GM12878 (cell line): ENCODE data around the gene TRPM8. TPM values are rescaled to one million over a fixed set of nuclear protein-coding genes. Genes with fewer than 3 reads are reported as not detected.

Experiments used
- ATF2 ChIP-seq: IDR thresholded peaks from 2 replicates; pipeline ENCODE4 v1.6.1; 2012; ENCODE audit warnings: low read length, inconsistent platforms
- ATF7 ChIP-seq: fragments of 450-650 bp; IDR thresholded peaks from 2 replicates; pipeline ENCODE4 v1.6.1; 2016; ENCODE audit warnings: low read depth, mild to moderate bottlenecking
- BCL3 ChIP-seq: IDR thresholded peaks from 2 replicates; pipeline ENCODE4 v1.6.1; 2011; ENCODE audit warnings: borderline replicate concordance, low read depth, mild to moderate bottlenecking, moderate library complexity, low read length; ENCODE audit not compliant: insufficient read depth, poor library complexity, severe bottlenecking
- BRCA1 ChIP-seq: IDR thresholded peaks from 2 replicates; pipeline ENCODE4 v1.6.1; 2011; ENCODE audit warnings: low read depth, low read length, improper control_type of control experiment
- EZH2 ChIP-seq: IDR thresholded peaks from 2 replicates; pipeline ENCODE4 v1.6.1; 2012; ENCODE audit warnings: low read depth, mild to moderate bottlenecking, control low read depth, inconsistent platforms, low read length, borderline replicate concordance; ENCODE audit not compliant: control insufficient read depth
- IKZF1 ChIP-seq: fragments of 450-650 bp; conservative IDR thresholded peaks from 2 replicates; pipeline ENCODE4 v1.6.1; 2017; ENCODE audit warnings: antibody characterized with exemption, mild to moderate bottlenecking
- MEF2A ChIP-seq: IDR thresholded peaks from 2 replicates; pipeline ENCODE4 v1.6.1; 2011; ENCODE audit warnings: low read depth, mild to moderate bottlenecking, low read length, moderate library complexity; ENCODE audit not compliant: insufficient read depth
- RELA ChIP-seq: fragments of 450-650 bp; IDR thresholded peaks from 2 replicates; pipeline ENCODE4 v1.8.0; 2014; ENCODE audit warnings: borderline replicate concordance; ENCODE audit not compliant: partially characterized antibody
- TAF1 ChIP-seq: IDR thresholded peaks from 2 replicates; pipeline ENCODE4 v1.6.1; 2011; ENCODE audit warnings: mild to moderate bottlenecking, low read depth, low read length, borderline replicate concordance
- TBL1XR1 ChIP-seq: IDR thresholded peaks from 2 replicates; pipeline ENCODE4 v1.6.1; 2012; ENCODE audit warnings: low read depth, low read length, improper control_type of control experiment
- polyA plus RNA-seq, 11 experiments: library from polyadenylated mRNA; depleted of rRNA in 4 of 11; unstranded in 6 of 11; stranded (reverse) in 5 of 11; fragments of >200 nt; fragmentation: Nextera tagmentation in 4 of 11; fragmentation: Illumina TruSeq in 1 of 11; extraction: Ambion mirVana in 4 of 11; extraction: Trizol in 1 of 11; gene quantifications; 1 replicate in 1 of 11; 2 replicates in 10 of 11; pipeline versions ENCODE4 v1.2.1 to v1.2.3, GENCODE V29; 2011 to 2016; ENCODE audit warnings: inconsistent platforms in 2 of 11, missing spikeins in 2 of 11, low read depth in 1 of 11
- total RNA-seq, 4 experiments: library from RNA; depleted of rRNA in 3 of 4; stranded (reverse); fragments of >200 nt in 3 of 4; fragmentation: Illumina TruSeq in 1 of 4; extraction: Trizol in 1 of 4; gene quantifications; 2 replicates each; pipeline versions ENCODE4 v1.2.1 to v1.2.3, GENCODE V29; 2013 to 2021
- TF ChIP-seq, protein P1 (sequence below): IDR thresholded peaks from 2 replicates; pipeline ENCODE4 v1.6.1; 2012; ENCODE audit warnings: mild to moderate bottlenecking, low read depth, low read length

Gene TRPM8
- total and polyA plus RNA-seq, 10 of the 15 experiments (the other 5 are each of a cell fraction or from before 2014, with no cell fraction given) = 3.9 TPM; not detected in 9

DNA sequence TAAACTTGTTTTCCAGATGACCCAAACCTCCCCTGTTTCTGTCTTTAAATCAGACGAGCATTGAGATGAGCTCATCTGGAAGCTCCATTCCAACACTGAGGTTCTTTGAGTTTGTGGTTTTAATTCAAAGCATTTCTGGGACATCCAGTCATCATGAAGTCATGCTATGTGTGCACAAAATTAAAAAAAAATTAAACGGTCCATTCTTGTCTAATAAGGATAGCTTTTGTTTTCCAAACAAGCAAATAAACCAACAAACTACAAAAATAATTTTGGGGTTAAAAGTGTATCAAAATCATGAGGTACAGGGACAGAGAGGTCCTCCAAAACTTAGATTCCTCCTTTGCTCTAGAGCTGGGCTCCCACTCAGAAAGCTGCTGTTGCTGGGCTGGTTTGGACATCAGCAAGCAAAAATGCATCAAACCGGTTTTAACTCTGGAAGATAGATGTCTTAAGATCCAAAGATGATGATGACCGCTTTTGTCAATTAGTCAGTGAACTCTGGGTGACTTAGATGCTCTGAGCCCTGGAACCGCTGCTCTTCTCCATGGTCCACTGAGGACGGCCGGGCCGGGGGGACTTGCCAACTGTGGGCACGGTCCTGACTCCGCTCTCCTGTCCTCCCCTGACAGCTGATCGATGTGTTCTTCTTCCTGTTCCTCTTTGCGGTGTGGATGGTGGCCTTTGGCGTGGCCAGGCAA is 65.4 kb downstream of the TRPM8 start (continued):
- TF ChIP-seq, protein P1, sequence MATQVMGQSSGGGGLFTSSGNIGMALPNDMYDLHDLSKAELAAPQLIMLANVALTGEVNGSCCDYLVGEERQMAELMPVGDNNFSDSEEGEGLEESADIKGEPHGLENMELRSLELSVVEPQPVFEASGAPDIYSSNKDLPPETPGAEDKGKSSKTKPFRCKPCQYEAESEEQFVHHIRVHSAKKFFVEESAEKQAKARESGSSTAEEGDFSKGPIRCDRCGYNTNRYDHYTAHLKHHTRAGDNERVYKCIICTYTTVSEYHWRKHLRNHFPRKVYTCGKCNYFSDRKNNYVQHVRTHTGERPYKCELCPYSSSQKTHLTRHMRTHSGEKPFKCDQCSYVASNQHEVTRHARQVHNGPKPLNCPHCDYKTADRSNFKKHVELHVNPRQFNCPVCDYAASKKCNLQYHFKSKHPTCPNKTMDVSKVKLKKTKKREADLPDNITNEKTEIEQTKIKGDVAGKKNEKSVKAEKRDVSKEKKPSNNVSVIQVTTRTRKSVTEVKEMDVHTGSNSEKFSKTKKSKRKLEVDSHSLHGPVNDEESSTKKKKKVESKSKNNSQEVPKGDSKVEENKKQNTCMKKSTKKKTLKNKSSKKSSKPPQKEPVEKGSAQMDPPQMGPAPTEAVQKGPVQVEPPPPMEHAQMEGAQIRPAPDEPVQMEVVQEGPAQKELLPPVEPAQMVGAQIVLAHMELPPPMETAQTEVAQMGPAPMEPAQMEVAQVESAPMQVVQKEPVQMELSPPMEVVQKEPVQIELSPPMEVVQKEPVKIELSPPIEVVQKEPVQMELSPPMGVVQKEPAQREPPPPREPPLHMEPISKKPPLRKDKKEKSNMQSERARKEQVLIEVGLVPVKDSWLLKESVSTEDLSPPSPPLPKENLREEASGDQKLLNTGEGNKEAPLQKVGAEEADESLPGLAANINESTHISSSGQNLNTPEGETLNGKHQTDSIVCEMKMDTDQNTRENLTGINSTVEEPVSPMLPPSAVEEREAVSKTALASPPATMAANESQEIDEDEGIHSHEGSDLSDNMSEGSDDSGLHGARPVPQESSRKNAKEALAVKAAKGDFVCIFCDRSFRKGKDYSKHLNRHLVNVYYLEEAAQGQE = no peak
- no peak for TF ChIP-seq ATF7
- no peak for TF ChIP-seq BCL3
- no peak for TF ChIP-seq RELA
- TF ChIP-seq ATF2 = no peak
- TF ChIP-seq MEF2A = no peak
- no peak for TF ChIP-seq IKZF1
- no peak for TF ChIP-seq TAF1
- TF ChIP-seq TBL1XR1 = no peak
- no peak for TF ChIP-seq EZH2
- no peak for TF ChIP-seq BRCA1
- TF ChIP-seq, all 136 proteins: peak for 0
